Spleen (tissue), 7 donors: ENCODE results near the gene CALHM4.

Source experiments
- POLR2A ChIP-seq, 3 donors: fragments of 450-650 bp; IDR thresholded peaks; one replicate each; pipeline ENCODE4 v1.5.1; 2017; ENCODE audit warnings: antibody characterized with exemption in 3 of 3, mild to moderate bottlenecking in 1 of 3
- POLR2AphosphoS5 ChIP-seq, 3 donors: sonication (generic); formaldehyde crosslinking; IDR thresholded peaks; one replicate each; pipeline ENCODE4 v1.5.1; 2017; ENCODE audit warnings: antibody characterized with exemption in 3 of 3
- TF ChIP-seq, protein P1 (sequence below), 11 experiments: fragments of 200-600 bp in 7 of 11; fragments of 450-650 bp in 4 of 11; sonication (generic) in 4 of 11; IDR thresholded peaks in 8 of 11; conservative IDR thresholded peaks in 3 of 11; 1 replicate in 7 of 11; 2 replicates in 4 of 11; pipeline versions ENCODE4 v1.4.0 to v1.8.0; 2016 to 2021; ENCODE audit warnings: antibody characterized with exemption in 11 of 11, inconsistent platforms in 4 of 11, mild to moderate bottlenecking in 1 of 11
- donor health status: DM: no; HTN: no; CAD: no; lungs with moderate emphysema.
- donor health status: DM: no; HTN: no; CAD: no.
- donor health status: DM: no; HTN: no; CAD: no.

DNA sequence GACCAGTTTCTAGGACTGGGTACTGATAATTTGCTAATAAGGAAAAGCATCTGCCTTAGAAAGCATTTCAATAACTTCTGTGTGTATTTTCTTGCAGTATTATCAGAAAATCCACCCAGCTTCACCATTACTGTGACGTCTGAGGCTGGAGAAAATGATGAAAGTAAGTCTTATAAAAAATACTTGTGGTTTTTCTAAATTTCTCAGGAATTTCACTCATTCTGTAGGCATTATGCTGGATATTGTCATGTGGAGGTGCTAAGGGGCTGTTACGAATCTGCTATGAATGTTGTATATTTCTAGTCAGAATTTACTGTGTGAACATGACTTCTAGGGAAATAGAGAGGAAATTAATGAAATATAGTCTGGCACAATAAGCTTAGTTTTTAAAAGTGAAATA, 26.6 kb downstream of the CALHM4 start:
- TF ChIP-seq, protein P1, sequence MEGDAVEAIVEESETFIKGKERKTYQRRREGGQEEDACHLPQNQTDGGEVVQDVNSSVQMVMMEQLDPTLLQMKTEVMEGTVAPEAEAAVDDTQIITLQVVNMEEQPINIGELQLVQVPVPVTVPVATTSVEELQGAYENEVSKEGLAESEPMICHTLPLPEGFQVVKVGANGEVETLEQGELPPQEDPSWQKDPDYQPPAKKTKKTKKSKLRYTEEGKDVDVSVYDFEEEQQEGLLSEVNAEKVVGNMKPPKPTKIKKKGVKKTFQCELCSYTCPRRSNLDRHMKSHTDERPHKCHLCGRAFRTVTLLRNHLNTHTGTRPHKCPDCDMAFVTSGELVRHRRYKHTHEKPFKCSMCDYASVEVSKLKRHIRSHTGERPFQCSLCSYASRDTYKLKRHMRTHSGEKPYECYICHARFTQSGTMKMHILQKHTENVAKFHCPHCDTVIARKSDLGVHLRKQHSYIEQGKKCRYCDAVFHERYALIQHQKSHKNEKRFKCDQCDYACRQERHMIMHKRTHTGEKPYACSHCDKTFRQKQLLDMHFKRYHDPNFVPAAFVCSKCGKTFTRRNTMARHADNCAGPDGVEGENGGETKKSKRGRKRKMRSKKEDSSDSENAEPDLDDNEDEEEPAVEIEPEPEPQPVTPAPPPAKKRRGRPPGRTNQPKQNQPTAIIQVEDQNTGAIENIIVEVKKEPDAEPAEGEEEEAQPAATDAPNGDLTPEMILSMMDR (IDR thresholded peaks at IDR 0.05 in 8 of 11, conservative IDR thresholded peaks at IDR 0.05 in 3 of 11) = no peak
- no peak for TF ChIP-seq POLR2AphosphoS5 (IDR thresholded peaks at IDR 0.05)
- TF ChIP-seq POLR2A (IDR thresholded peaks at IDR 0.05) = no peak
